Measurements from ENCODE around the gene NKAIN4.

GRCh38 chr20:63220696-63221399 lies 33.4 kb downstream of the NKAIN4 start:
- TF ChIP-seq CTCF (conservative IDR thresholded peaks at IDR 0.05) = no peak
- no peak for TF ChIP-seq EZH2 (IDR thresholded peaks at IDR 0.05; ENCODE audit: low read depth)

All from PC-9 (cell line).